ENCODE measurements around the gene DYNC2I2. TPM values are rescaled to one million over a fixed set of nuclear protein-coding genes. Genes with fewer than 3 reads are reported as not detected.
A peak's percentile ranks its signal among the peaks of the same experiment; 100 is the strongest.

DYNC2I2 gene
- total RNA-seq, 5 donors from 2014 or later (not counting 1 experiment from before 2014, with no cell fraction given), result 4.1 to 10.5 (median 8.0) TPM

- Mint-ChIP-seq H3K4me1 (peaks cover 64 to 65% (median 65%) of the 10 kb centered on the region in 3 donors), H3K4me3 (peak within 1 kb of the TSS; percentile 84 to 92 (median 88)), H3K27ac (peak within 1 kb of the TSS; percentile 96 to 97), H3K36me3 (peaks cover 24% of the 10 kb centered on the region), H3K9me3 (no peaks in the 10 kb centered on the region), H3K27me3 (no peaks in the 10 kb centered on the region)
- Histone ChIP-seq H3K4me1 (ENCODE audit: control insufficient read depth in 1 of 2, extremely low read depth in 1 of 2, insufficient read depth in 2 of 2, low read length in 2 of 2) (peaks cover 28 to 60% of the 10 kb centered on the region in 2 experiments), H3K36me3 (ENCODE audit: control insufficient read depth in 2 of 2, extremely low read depth in 1 of 2, insufficient read depth in 1 of 2, low read length in 1 of 2) (peaks cover 0 to 28% of the 10 kb centered on the region in 2 donors), H3K27ac (ENCODE audit: low read length) (peak within 1 kb of the TSS; percentile 82), H3K4me3 (ENCODE audit: control insufficient read depth in 1 of 2, extremely low read depth in 1 of 2, low read length in 1 of 2) (peak within 1 kb of the TSS; percentile 73 to 84), H3K9me3 (no peaks in the 10 kb centered on the region), H3K27me3 (replicated peaks in 1 of 2; ENCODE audit: control insufficient read depth in 2 of 2, extremely low read depth in 1 of 2, insufficient read depth in 2 of 2, low read length in 1 of 2) (no peaks in the 10 kb centered on the region)
- CTCF ChIA-PET, result no interaction called here
- peak; percentile 79 to 84 (median 82) for ATAC-seq (replicated peaks in 1 of 4)
- peak; percentile 81 to 96 (median 89) for DNase-seq
- POLR2A ChIA-PET, result interaction anchor here (0.6 to 1.0 kb wide), 2 partner anchors 82 to 86 kb away, joined by 3 to 5 read pairs; no protein-coding TSS in a partner anchor
- 2% methylated on average over 74 of the region's 93 CpGs for WGBS (ENCODE audit: insufficient coverage)
These were observed 32.0 kb upstream of the DYNC2I2 start, which contains the start of gene SET for GRCh38 chr9:128688501-128689292. Gene SET (plus strand): TSS chr9:128689222. CDS start chr9:128689583, 361 bp downstream.

GRCh38 chr9:128687453-128687852 is 30.8 kb upstream of the DYNC2I2 start:
- no peak for ATAC-seq (replicated peaks in 1 of 4)
- CTCF ChIA-PET, result no interaction called here
- Mint-ChIP-seq H3K4me3 (peak overlapping the region; percentile 9 to 91 (median 88)), H3K27ac (peak overlapping the region; percentile 70 to 98), H3K9me3 (no peaks in the 10 kb centered on the region), H3K4me1 (peaks cover 64 to 67% (median 67%) of the 10 kb centered on the region in 3 donors), H3K27me3 (no peaks in the 10 kb centered on the region), H3K36me3 (peaks cover 13% of the 10 kb centered on the region)
- no CpG with 5 or more reads among the region's 4 CpGs for WGBS (ENCODE audit: insufficient coverage)
- Histone ChIP-seq H3K4me1 (ENCODE audit: control insufficient read depth in 1 of 2, extremely low read depth in 1 of 2, insufficient read depth in 2 of 2, low read length in 2 of 2) (peaks cover 31 to 69% of the 10 kb centered on the region in 2 experiments), H3K4me3 (ENCODE audit: control insufficient read depth in 1 of 2, extremely low read depth in 1 of 2, low read length in 1 of 2) (no peak overlapping the region), H3K27me3 (replicated peaks in 1 of 2; ENCODE audit: control insufficient read depth in 2 of 2, extremely low read depth in 1 of 2, insufficient read depth in 2 of 2, low read length in 1 of 2) (no peaks in the 10 kb centered on the region), H3K36me3 (ENCODE audit: control insufficient read depth in 2 of 2, extremely low read depth in 1 of 2, insufficient read depth in 1 of 2, low read length in 1 of 2) (peaks cover 0 to 16% of the 10 kb centered on the region in 2 donors), H3K9me3 (no peaks in the 10 kb centered on the region), H3K27ac (ENCODE audit: low read length) (no peak overlapping the region)
- DNase-seq, result no peak
- POLR2A ChIA-PET, result interaction anchor here in 1 of 2 donors (0.7 kb wide), 1 partner anchor 25 kb away, joined by 3 read pairs; no protein-coding TSS in a partner anchor

- no peaks in the 10 kb centered on the region for H3K9me3 Mint-ChIP-seq
- peak overlapping the region; percentile 98 to 99 for H3K27ac Mint-ChIP-seq
- no peaks in the 10 kb centered on the region for H3K27me3 Mint-ChIP-seq
- ChIA-PET CTCF (interaction anchor here (0.5 to 1.1 kb wide), 4 partner anchors 16 to 426 kb away, joined by 3 to 8 read pairs (median 6); partner anchors contain the start of genes PKN3 (in 1 of the 2) and PTPA (in 1 of the 2)), POLR2A (interaction anchor here in 1 of 2 donors (0.5 to 0.6 kb wide), 2 partner anchors 12 to 169 kb away, joined by 4 to 6 read pairs; no protein-coding TSS in a partner anchor)
- peak overlapping the region; percentile 89 for H3K27ac ChIP-seq (ENCODE audit: low read length)
- 76% methylated on average over 9 of the region's 17 CpGs for WGBS (ENCODE audit: insufficient coverage)
- no peaks in the 10 kb centered on the region for H3K27me3 ChIP-seq (replicated peaks in 1 of 2; ENCODE audit: control insufficient read depth in 2 of 2, extremely low read depth in 1 of 2, insufficient read depth in 2 of 2, low read length in 1 of 2)
- peak in 17 of 35 experiments; percentile 7 to 68 (median 26) for DNase-seq
- H3K4me1 ChIP-seq (ENCODE audit: control insufficient read depth in 1 of 2, extremely low read depth in 1 of 2, insufficient read depth in 2 of 2, low read length in 2 of 2), result peaks cover 24 to 64% of the 10 kb centered on the region in 2 experiments
- H3K9me3 ChIP-seq, result no peaks in the 10 kb centered on the region
- no peak for ATAC-seq (replicated peaks in 1 of 4)
- peaks cover 0 to under 1% of the 10 kb centered on the region in 2 donors for H3K36me3 ChIP-seq (ENCODE audit: control insufficient read depth in 2 of 2, extremely low read depth in 1 of 2, insufficient read depth in 1 of 2, low read length in 1 of 2)
- peaks cover 56 to 60% (median 56%) of the 10 kb centered on the region in 3 donors for H3K4me1 Mint-ChIP-seq
- H3K36me3 Mint-ChIP-seq, result peaks cover 7% of the 10 kb centered on the region
- peak overlapping the region; percentile 89 to 98 (median 91) for H3K4me3 Mint-ChIP-seq
- peak overlapping the region; percentile 53 to 58 for H3K4me3 ChIP-seq (ENCODE audit: control insufficient read depth in 1 of 2, extremely low read depth in 1 of 2, low read length in 1 of 2)
These were observed 29.2 kb upstream of the DYNC2I2 start for GRCh38 chr9:128685636-128686489.

GRCh38 chr9:128684325-128685199 is 27.9 kb upstream of the DYNC2I2 start:
- ChIA-PET CTCF (interaction anchor here in 1 of 2 donors (0.5 to 1.6 kb wide), 3 partner anchors 24 to 40 kb away, joined by 3 to 6 read pairs (median 4); no protein-coding TSS in a partner anchor), POLR2A (interaction anchor here (0.6 kb wide), 2 partner anchors 11 to 52 kb away, joined by 3 to 9 read pairs; no protein-coding TSS in a partner anchor)
- Mint-ChIP-seq H3K27me3 (no peaks in the 10 kb centered on the region), H3K4me1 (peaks cover 49 to 57% (median 52%) of the 10 kb centered on the region in 3 donors), H3K4me3 (peak overlapping the region; percentile 89 to 98 (median 91)), H3K9me3 (no peaks in the 10 kb centered on the region), H3K36me3 (peaks cover 4% of the 10 kb centered on the region), H3K27ac (peak overlapping the region; percentile 98 to 99)
- ATAC-seq (replicated peaks in 1 of 4) (peak; percentile 42 to 50 (median 47)), DNase-seq (peak; percentile 48 to 82 (median 69))
- H3K9me3 ChIP-seq, result no peaks in the 10 kb centered on the region
- H3K4me1 ChIP-seq (ENCODE audit: control insufficient read depth in 1 of 2, extremely low read depth in 1 of 2, insufficient read depth in 2 of 2, low read length in 2 of 2), result peaks cover 21 to 59% of the 10 kb centered on the region in 2 experiments
- H3K36me3 ChIP-seq (ENCODE audit: control insufficient read depth in 2 of 2, extremely low read depth in 1 of 2, insufficient read depth in 1 of 2, low read length in 1 of 2), result no peaks in the 10 kb centered on the region
- no peaks in the 10 kb centered on the region for H3K27me3 ChIP-seq (replicated peaks in 1 of 2; ENCODE audit: control insufficient read depth in 2 of 2, extremely low read depth in 1 of 2, insufficient read depth in 2 of 2, low read length in 1 of 2)
- H3K27ac ChIP-seq (ENCODE audit: low read length), result peak overlapping the region; percentile 89
- WGBS (ENCODE audit: insufficient coverage), result under 1% methylated on average over 14 of the region's 15 CpGs
- H3K4me3 ChIP-seq (ENCODE audit: control insufficient read depth in 1 of 2, extremely low read depth in 1 of 2, low read length in 1 of 2), result peak overlapping the region; percentile 83 to 92

GRCh38 chr9:128684065-128684324 is 27.3 kb upstream of the DYNC2I2 start:
- peak overlapping the region; percentile 89 for H3K27ac ChIP-seq (ENCODE audit: low read length)
- no peak for DNase-seq
- ATAC-seq (replicated peaks in 1 of 4), result no peak
- H3K4me3 ChIP-seq (ENCODE audit: control insufficient read depth in 1 of 2, extremely low read depth in 1 of 2, low read length in 1 of 2), result peak overlapping the region; percentile 83 to 92
- H3K9me3 ChIP-seq, result no peaks in the 10 kb centered on the region
- H3K27ac Mint-ChIP-seq, result peak overlapping the region; percentile 98 to 99
- H3K27me3 ChIP-seq (replicated peaks in 1 of 2; ENCODE audit: control insufficient read depth in 2 of 2, extremely low read depth in 1 of 2, insufficient read depth in 2 of 2, low read length in 1 of 2), result no peaks in the 10 kb centered on the region
- POLR2A ChIA-PET, result interaction anchor here (0.6 kb wide), 2 partner anchors 12 to 53 kb away, joined by 3 to 9 read pairs; no protein-coding TSS in a partner anchor
- WGBS (ENCODE audit: insufficient coverage), result no CpG with 5 or more reads among the region's 3 CpGs
- H3K36me3 Mint-ChIP-seq, result peaks cover 4% of the 10 kb centered on the region
- H3K4me1 ChIP-seq (ENCODE audit: control insufficient read depth in 1 of 2, extremely low read depth in 1 of 2, insufficient read depth in 2 of 2, low read length in 2 of 2), result peaks cover 21 to 59% of the 10 kb centered on the region in 2 experiments
- CTCF ChIA-PET, result interaction anchor here in 1 of 2 donors (0.5 to 1.6 kb wide), 2 partner anchors 25 to 40 kb away, joined by 3 to 4 read pairs; no protein-coding TSS in a partner anchor
- no peaks in the 10 kb centered on the region for H3K36me3 ChIP-seq (ENCODE audit: control insufficient read depth in 2 of 2, extremely low read depth in 1 of 2, insufficient read depth in 1 of 2, low read length in 1 of 2)
- H3K4me3 Mint-ChIP-seq, result peak overlapping the region; percentile 89 to 98 (median 91)
- H3K27me3 Mint-ChIP-seq, result no peaks in the 10 kb centered on the region
- H3K4me1 Mint-ChIP-seq, result peaks cover 49 to 57% (median 52%) of the 10 kb centered on the region in 3 donors
- H3K9me3 Mint-ChIP-seq, result no peaks in the 10 kb centered on the region
